H1 (cell line): ENCODE results near the gene GPATCH2L. TPM values are rescaled to one million over a fixed set of nuclear protein-coding genes. Genes with fewer than 3 reads are reported as not detected.

Experiments
- CTCF ChIA-PET: fragments of 300-600 bp; sonication (Branson Sonifier 250); formaldehyde crosslinking; loops from one replicate; lab custom pipeline; 2021; ENCODE audit not compliant: partially characterized antibody; lab: Charles Lee
- POLR2A ChIA-PET: fragments of 300-600 bp; sonication (Branson Sonifier 250); formaldehyde crosslinking; loops from one replicate; lab custom pipeline; 2021; ENCODE audit warnings: inconsistent platforms; ENCODE audit not compliant: partially characterized antibody; lab: Charles Lee
- DNase-seq, 2 experiments: peaks; one replicate each; pipeline versions ENCODE4 v3.0.0 to v3.0.0-alpha.2; 2010 to 2022; ENCODE audit warnings: low spot score in 2 of 2, low read depth in 1 of 2, mixed read lengths in 1 of 2
- FAIRE-seq: peaks from 2 replicates; lab custom pipeline; 2011; peaks lifted over from hg19 to GRCh38; lab: Jason Lieb, UNC
- H2AFZ ChIP-seq: 2 replicates; pipeline ENCODE4 v1.8.1; 2012; ENCODE audit warnings: low read length, inconsistent platforms
- H2AK5ac ChIP-seq: 2 replicates; pipeline ENCODE4 v1.6.1; 2013; ENCODE audit warnings: low read depth, low read length
- H2BK120ac ChIP-seq: replicated peaks from 2 replicates; pipeline ENCODE3; 2013; ENCODE audit warnings: low read depth, low read length, inconsistent platforms
- H2BK12ac ChIP-seq: 2 replicates; pipeline ENCODE4 v1.6.1; 2013; ENCODE audit warnings: low read depth, low read length
- H2BK15ac ChIP-seq: 2 replicates; pipeline ENCODE4 v1.6.1; 2013; ENCODE audit warnings: low read length
- H2BK20ac ChIP-seq: 2 replicates; pipeline ENCODE4 v1.6.1; 2013; ENCODE audit warnings: low read length
- H2BK5ac ChIP-seq: 2 replicates; pipeline ENCODE4 v1.6.1; 2013; ENCODE audit warnings: low read depth, low read length
- H3K14ac ChIP-seq: 2 replicates; pipeline ENCODE4 v1.6.1; 2013; ENCODE audit warnings: inconsistent platforms; ENCODE audit not compliant: insufficient read length
- H3K18ac ChIP-seq: 2 replicates; pipeline ENCODE4 v1.6.1; 2013; ENCODE audit warnings: low read length; ENCODE audit errors: extremely low read depth
- H3K23ac ChIP-seq: 2 replicates; pipeline ENCODE4 v1.6.1; 2013; ENCODE audit warnings: inconsistent platforms; ENCODE audit not compliant: insufficient read length
- H3K23me2 ChIP-seq: 2 replicates; pipeline ENCODE4 v1.6.1; 2013; ENCODE audit warnings: low read depth, low read length
- H3K27ac ChIP-seq: 2 replicates; pipeline ENCODE4 v1.6.1; 2011; ENCODE audit warnings: low read depth, low read length, inconsistent platforms
- H3K27me3 ChIP-seq, 4 experiments: replicated peaks in 1 of 4; 1 replicate in 1 of 4; 2 replicates in 3 of 4; pipeline versions ENCODE4 v1.6.1 to v1.8.1; 2011 to 2013; ENCODE audit warnings: low read length in 3 of 4, mild to moderate bottlenecking in 3 of 4, inconsistent platforms in 2 of 4, mixed read lengths in 2 of 4, moderate library complexity in 1 of 4; ENCODE audit not compliant: control insufficient read depth in 3 of 4, insufficient read depth in 3 of 4; ENCODE audit errors: extremely low read depth in 1 of 4
- H3K36me3 ChIP-seq, 4 experiments: 2 replicates each; pipeline versions ENCODE4 v1.6.1 to v1.8.1; 2011 to 2013; ENCODE audit warnings: mild to moderate bottlenecking in 4 of 4, low read length in 3 of 4, moderate library complexity in 2 of 4, control low read depth in 1 of 4, inconsistent platforms in 1 of 4; ENCODE audit not compliant: insufficient read depth in 4 of 4, control insufficient read depth in 2 of 4
- H3K4ac ChIP-seq: replicated peaks from 2 replicates; pipeline ENCODE3; 2013; ENCODE audit warnings: low read length, low read depth, mixed read lengths, inconsistent platforms; ENCODE audit not compliant: insufficient read length
- H3K4me1 ChIP-seq, 4 experiments: replicated peaks in 1 of 4; 1 replicate in 1 of 4; 2 replicates in 3 of 4; pipeline versions ENCODE4 v1.6.1 to v1.8.1; 2011 to 2013; ENCODE audit warnings: low read length in 3 of 4, inconsistent platforms in 2 of 4, mixed read lengths in 1 of 4; ENCODE audit not compliant: insufficient read depth in 4 of 4, control insufficient read depth in 3 of 4
- H3K4me2 ChIP-seq, 2 experiments: 2 replicates each; pipeline versions ENCODE4 v1.6.1 to v1.8.1; 2011 to 2013; ENCODE audit warnings: low read depth in 2 of 2, low read length in 2 of 2, control low read depth in 1 of 2, inconsistent platforms in 1 of 2, mild to moderate bottlenecking in 1 of 2; ENCODE audit not compliant: insufficient read depth in 1 of 2
- H3K4me3 ChIP-seq, 4 experiments: fragments of 200-600, 300-600 bp in 1 of 4; sonication (generic), shearing (Covaris generic), sonication (Bioruptor Twin) in 1 of 4; 2 replicates each; pipeline versions ENCODE4 v1.5.1 to v1.8.1; 2011 to 2016; ENCODE audit warnings: low read length in 4 of 4, low read depth in 3 of 4, control low read depth in 2 of 4, inconsistent platforms in 2 of 4, mild to moderate bottlenecking in 2 of 4, mixed read lengths in 1 of 4, moderate library complexity in 1 of 4; ENCODE audit not compliant: insufficient read depth in 2 of 4; ENCODE audit errors: extremely low read depth in 1 of 4
- H3K56ac ChIP-seq: replicated peaks from 2 replicates; pipeline ENCODE3; 2013; ENCODE audit warnings: low read depth, mild to moderate bottlenecking, mixed read lengths, low read length, inconsistent platforms; ENCODE audit not compliant: insufficient read length
- H3K79me1 ChIP-seq: 2 replicates; pipeline ENCODE4 v1.6.1; 2013; ENCODE audit warnings: low read depth, low read length, control low read depth
- H3K79me2 ChIP-seq, 2 experiments: 2 replicates each; pipeline versions ENCODE4 v1.6.1 to v1.8.1; 2012 to 2013; ENCODE audit warnings: low read length in 2 of 2, mild to moderate bottlenecking in 2 of 2, inconsistent platforms in 1 of 2; ENCODE audit not compliant: insufficient read depth in 2 of 2, control insufficient read depth in 1 of 2
- H3K9ac ChIP-seq, 4 experiments: replicated peaks in 1 of 4; 1 replicate in 1 of 4; 2 replicates in 3 of 4; pipeline versions ENCODE4 v1.6.1 to v1.8.1; 2011 to 2013; ENCODE audit warnings: low read depth in 3 of 4, low read length in 3 of 4, control low read depth in 2 of 4, mild to moderate bottlenecking in 2 of 4, moderate library complexity in 2 of 4, inconsistent platforms in 1 of 4; ENCODE audit errors: extremely low read depth in 1 of 4
- H3K9me3 ChIP-seq, 2 experiments: 2 replicates each; pipeline versions ENCODE4 v1.6.1 to v1.8.1; 2012 to 2013; ENCODE audit warnings: mild to moderate bottlenecking in 2 of 2, moderate library complexity in 2 of 2, control low read depth in 1 of 2, inconsistent platforms in 1 of 2, low read depth in 1 of 2, low read length in 1 of 2, mixed read lengths in 1 of 2; ENCODE audit not compliant: insufficient read depth in 2 of 2
- H4K20me1 ChIP-seq, 2 experiments: replicated peaks in 1 of 2; 2 replicates each; pipeline versions ENCODE3 to v1.8.1; 2011 to 2013; ENCODE audit warnings: inconsistent platforms in 2 of 2, low read length in 2 of 2, mild to moderate bottlenecking in 1 of 2; ENCODE audit not compliant: insufficient read depth in 2 of 2, control insufficient read depth in 1 of 2
- H4K5ac ChIP-seq: 2 replicates; pipeline ENCODE4 v1.6.1; 2013; ENCODE audit warnings: low read length, low read depth, mixed read lengths, inconsistent platforms; ENCODE audit not compliant: insufficient read length
- H4K8ac ChIP-seq: 2 replicates; pipeline ENCODE4 v1.8.0; 2013; ENCODE audit warnings: mild to moderate bottlenecking, moderate library complexity, low read length, inconsistent platforms; ENCODE audit not compliant: insufficient read depth; ENCODE audit errors: extremely low read depth
- H4K91ac ChIP-seq: replicated peaks from 2 replicates; pipeline ENCODE3; 2013; ENCODE audit warnings: low read length, mixed read lengths, inconsistent platforms; ENCODE audit not compliant: insufficient read length
- CHD1 ChIP-seq: IDR thresholded peaks from 2 replicates; pipeline ENCODE4 v1.6.1; 2012; ENCODE audit warnings: low read depth, low read length, improper control_type of control experiment
- CTCF ChIP-seq, 3 experiments: IDR thresholded peaks; 1 replicate in 2 of 3; 2 replicates in 1 of 3; pipeline versions ENCODE4 v1.5.1 to v1.6.1; 2011; ENCODE audit warnings: low read length in 3 of 3, mild to moderate bottlenecking in 3 of 3, inconsistent platforms in 2 of 3, low read depth in 1 of 3, moderate library complexity in 1 of 3; ENCODE audit not compliant: insufficient read depth in 1 of 3; ENCODE audit errors: control extremely low read depth in 1 of 3
- POU5F1 ChIP-seq: IDR thresholded peaks from 2 replicates; pipeline ENCODE4 v1.6.1; 2011; ENCODE audit warnings: low read depth, mild to moderate bottlenecking, low read length, moderate library complexity
- RFX5 ChIP-seq: IDR thresholded peaks from 2 replicates; pipeline ENCODE4 v1.6.1; 2011; ENCODE audit warnings: low read depth, low read length, improper control_type of control experiment, borderline replicate concordance
- TAF7 ChIP-seq: optimal IDR thresholded peaks from 2 replicates; pipeline ENCODE3; 2011; ENCODE audit warnings: low read depth, mild to moderate bottlenecking, inconsistent platforms, low read length, moderate library complexity, borderline replicate concordance
- TEAD4 ChIP-seq: IDR thresholded peaks from 2 replicates; pipeline ENCODE4 v1.6.1; 2012; ENCODE audit warnings: low read depth, low read length, inconsistent platforms, mixed read lengths
- WGBS, 2 experiments: shearing (Covaris generic) in 1 of 2; methylation state at CpG; one replicate each; pipeline versions ENCODE4 v1.1.6 to v1.1.7; 2013 to 2015; ENCODE audit warnings: low lambda C conversion rate in 2 of 2, mixed read lengths in 2 of 2, inconsistent platforms in 1 of 2, low coverage in 1 of 2, missing lambda C conversion rate in 1 of 2; ENCODE audit not compliant: insufficient replicate concordance in 2 of 2, insufficient coverage in 1 of 2, insufficient read length in 1 of 2; ENCODE audit errors: extremely low coverage in 1 of 2, missing lambda C conversion rate in 1 of 2; 5-methylcytosine and 5-hydroxymethylcytosine counted together
- polyA plus RNA-seq, 7 experiments: library from polyadenylated mRNA; depleted of rRNA in 3 of 7; stranded (reverse) in 5 of 7; unstranded in 2 of 7; fragments of >200 nt in 5 of 7; fragments of 200-250 nt in 2 of 7; gene quantifications; 1 replicate in 5 of 7; 2 replicates in 1 of 7; 4 replicates in 1 of 7; pipeline versions ENCODE4 v1.2.1 to v1.2.3, GENCODE V29; 2011 to 2013; ENCODE audit warnings: missing spikeins in 2 of 7, mixed read lengths in 2 of 7
- total RNA-seq: library from RNA; stranded (reverse); fragmentation: NEBNext Ultra II Directional; extraction: Animal tissue kit (Norgen Biotek cat#: 25700); gene quantifications from 2 replicates; pipeline ENCODE4 v1.2.1, GENCODE V29; 2021

GPATCH2L gene
- total and polyA plus RNA-seq, 2 of the 8 experiments (the other 6 are each of a cell fraction or from before 2014, with no cell fraction given), result 26.0 to 54.9 TPM

GRCh38 chr14:76136476-76137110, 15.1 kb upstream of the GPATCH2L start:
- no peak overlapping the region for H3K14ac ChIP-seq
- CTCF ChIA-PET, result interaction anchor here (1.0 to 2.2 kb wide), 4 partner anchors 21 to 509 kb away, joined by 3 to 7 read pairs (median 4); no protein-coding TSS in a partner anchor
- no peak overlapping the region for H2BK120ac ChIP-seq
- H3K23me2 ChIP-seq, result no peaks in the 10 kb centered on the region; the same call in 1 of the 2 replicates
- no peak overlapping the region for H3K27ac ChIP-seq
- DNase-seq, result no peak
- no peaks in the 10 kb centered on the region for H3K79me1 ChIP-seq
- H2BK15ac ChIP-seq, result no peak overlapping the region
- FAIRE-seq, result no peak
- WGBS, 2 experiments, result 64 to 100% methylated on average over 2 to 13 of the region's 13 CpGs
- H4K20me1 ChIP-seq, result no peaks in the 10 kb centered on the region
- H3K4me3 ChIP-seq, result no peak overlapping the region
- H3K56ac ChIP-seq, result no peak overlapping the region
- no peak overlapping the region for H4K5ac ChIP-seq
- H4K8ac ChIP-seq, result no peak overlapping the region
- H3K9me3 ChIP-seq, result no peaks in the 10 kb centered on the region
- no peak overlapping the region for H2BK5ac ChIP-seq
- H3K23ac ChIP-seq, result no peak overlapping the region
- H3K4me2 ChIP-seq, result peak overlapping the region in 1 of 2 experiments; percentile 64; a peak in 1 of 4 replicates
- no peak overlapping the region for H3K4ac ChIP-seq
- no peak overlapping the region for H2AFZ ChIP-seq
- peaks cover 4 to 43% (median 32%) of the 10 kb centered on the region in 4 experiments for H3K27me3 ChIP-seq
- H3K79me2 ChIP-seq, result no peaks in the 10 kb centered on the region
- H3K18ac ChIP-seq, result no peak overlapping the region
- no peak overlapping the region for H3K9ac ChIP-seq
- no peak overlapping the region for H2BK12ac ChIP-seq
- H2AK5ac ChIP-seq, result no peak overlapping the region
- no peaks in the 10 kb centered on the region for H3K36me3 ChIP-seq
- H3K4me1 ChIP-seq, result peaks cover 2 to 11% (median 9%) of the 10 kb centered on the region in 4 experiments
- POLR2A ChIA-PET, result no interaction called here
- no peak overlapping the region for H4K91ac ChIP-seq
- H2BK20ac ChIP-seq, result no peak overlapping the region
- TF ChIP-seq POU5F1, result no peak
- no peak for TF ChIP-seq TEAD4
- no peak for TF ChIP-seq TAF7
- no peak for TF ChIP-seq CHD1
- TF ChIP-seq RFX5, result no peak
- no peak for TF ChIP-seq CTCF (IDR thresholded peaks at IDR 0.05; ENCODE audit: control extremely low read depth in 1 of 3, insufficient read depth in 1 of 3, low read depth in 1 of 3, low read length in 3 of 3)
